ENCODE data around the gene SPOCK3. TPM values are rescaled to one million over a fixed set of nuclear protein-coding genes. Genes with fewer than 3 reads are reported as not detected.

SPOCK3 gene
- total RNA-seq, 2 donors from 2014 or later, result 18.1 to 22.8 TPM

- no peak overlapping the region for H3K4me3 ChIP-seq
- no peak for DNase-seq (ENCODE audit: low spot score)
- no peaks in the 10 kb centered on the region for H3K4me1 ChIP-seq (replicated peaks)
- no peak overlapping the region for H3K27ac ChIP-seq
- intact Hi-C loops (cut with DNase I), result no loop called here
- no peaks in the 10 kb centered on the region for H3K36me3 ChIP-seq
- no peaks in the 10 kb centered on the region for H3K9me3 ChIP-seq
- no peaks in the 10 kb centered on the region for H3K27me3 ChIP-seq (replicated peaks; ENCODE audit: insufficient read depth)
- TF ChIP-seq CTCF (IDR thresholded peaks at IDR 0.05), result no peak
- no peak for TF ChIP-seq POLR2AphosphoS5 (IDR thresholded peaks at IDR 0.05)
- TF ChIP-seq POLR2A (IDR thresholded peaks at IDR 0.05), result no peak
- 76% methylated on average over 2 of the region's 2 CpGs for WGBS
Observed at GRCh38 chr4:167239627-167240026, 5.3 kb upstream of the SPOCK3 start.

GRCh38 chr4:167238226-167238625 lies 3.9 kb upstream of the SPOCK3 start:
- Histone ChIP-seq H3K27me3 (replicated peaks; ENCODE audit: insufficient read depth) (no peaks in the 10 kb centered on the region), H3K9me3 (no peaks in the 10 kb centered on the region), H3K4me3 (no peak overlapping the region), H3K4me1 (replicated peaks) (no peaks in the 10 kb centered on the region), H3K27ac (no peak overlapping the region), H3K36me3 (no peaks in the 10 kb centered on the region)
- no peak for DNase-seq (ENCODE audit: low spot score)
- WGBS, result 74% methylated on average over 1 of the region's 1 CpG
- intact Hi-C loops (cut with DNase I), result no loop called here
- TF ChIP-seq CTCF (IDR thresholded peaks at IDR 0.05) (no peak), POLR2AphosphoS5 (IDR thresholded peaks at IDR 0.05) (no peak), POLR2A (IDR thresholded peaks at IDR 0.05) (no peak)

GRCh38 chr4:167233685-167234315 lies 494 bp downstream of the SPOCK3 start:
- H3K9me3 ChIP-seq, result no peaks in the 10 kb centered on the region
- intact Hi-C loops (cut with DNase I), result no loop called here
- H3K27me3 ChIP-seq (replicated peaks; ENCODE audit: insufficient read depth), result no peaks in the 10 kb centered on the region
- TF ChIP-seq CTCF (IDR thresholded peaks at IDR 0.05) (no peak), POLR2AphosphoS5 (IDR thresholded peaks at IDR 0.05) (no peak), POLR2A (IDR thresholded peaks at IDR 0.05) (no peak)
- 2% methylated on average over 34 of the region's 40 CpGs for WGBS
- peak overlapping the region; percentile 35 to 44 for H3K4me3 ChIP-seq
- DNase-seq (ENCODE audit: low spot score), result no peak
- peak overlapping the region; percentile 48 to 61 for H3K27ac ChIP-seq
- H3K4me1 ChIP-seq (replicated peaks), result no peaks in the 10 kb centered on the region
- no peaks in the 10 kb centered on the region for H3K36me3 ChIP-seq

GRCh38 chr4:167232805-167233684 lies 1.2 kb downstream of the SPOCK3 start:
- Histone ChIP-seq H3K9me3 (no peaks in the 10 kb centered on the region), H3K4me1 (replicated peaks) (no peaks in the 10 kb centered on the region), H3K36me3 (no peaks in the 10 kb centered on the region), H3K27ac (peak overlapping the region; percentile 48 to 61), H3K27me3 (replicated peaks; ENCODE audit: insufficient read depth) (no peaks in the 10 kb centered on the region), H3K4me3 (peak overlapping the region; percentile 35 to 44)
- DNase-seq (ENCODE audit: low spot score), result no peak
- no peak for TF ChIP-seq POLR2AphosphoS5 (IDR thresholded peaks at IDR 0.05)
- TF ChIP-seq POLR2A (IDR thresholded peaks at IDR 0.05), result no peak
- no peak for TF ChIP-seq CTCF (IDR thresholded peaks at IDR 0.05)
- intact Hi-C loops (cut with DNase I), result no loop called here
- 24% methylated on average over 25 of the region's 25 CpGs for WGBS

Measured in prostate gland (tissue), 2 donors.